SK-N-SH treated with all-trans-retinoic acid at 6 μM for 48 hours (cell line): ENCODE results near the gene KRT76.

Experiments
- CREB5 ChIP-seq: fragments of 250-450 bp; sonication (Bioruptor Pico); IDR thresholded peaks from 2 replicates; pipeline ENCODE4 v1.5.1; 2020; ENCODE audit warnings: low read depth, mild to moderate bottlenecking, moderate library complexity
- CSDC2 ChIP-seq: fragments of 250-450 bp; sonication (Bioruptor Pico); IDR thresholded peaks from 2 replicates; pipeline ENCODE4 v1.5.0; 2020; ENCODE audit warnings: mild to moderate bottlenecking, moderate library complexity
- PATZ1 ChIP-seq: fragments of 250-450 bp; sonication (Bioruptor Pico); IDR thresholded peaks from 2 replicates; pipeline ENCODE4 v1.8.0; 2020; ENCODE audit warnings: mild to moderate bottlenecking, moderate library complexity, borderline replicate concordance
- RARB ChIP-seq: fragments of 250-450 bp; sonication (Bioruptor Pico); IDR thresholded peaks from 2 replicates; pipeline ENCODE4 v1.8.0; 2021; ENCODE audit warnings: mild to moderate bottlenecking, moderate library complexity
- TCF4 ChIP-seq: fragments of 250-450 bp; sonication (Bioruptor Pico); IDR thresholded peaks from 2 replicates; pipeline ENCODE4 v1.8.0; 2021; ENCODE audit warnings: mild to moderate bottlenecking, moderate library complexity, borderline replicate concordance
- TOX ChIP-seq: fragments of 250-450 bp; sonication (Bioruptor Pico); IDR thresholded peaks from 2 replicates; pipeline ENCODE4 v1.8.0; 2021; ENCODE audit warnings: mild to moderate bottlenecking, moderate library complexity, borderline replicate concordance
- ZC3H10 ChIP-seq: fragments of 250-450 bp; sonication (Bioruptor Pico); IDR thresholded peaks from 2 replicates; pipeline ENCODE4 v1.5.1; 2021; ENCODE audit warnings: mild to moderate bottlenecking, moderate library complexity
- ZNF565 ChIP-seq: fragments of 450-650 bp; formaldehyde crosslinking; conservative IDR thresholded peaks from 2 replicates; pipeline ENCODE4 v1.5.0; 2020; ENCODE audit warnings: low read depth, mild to moderate bottlenecking, moderate library complexity

GRCh38 chr12:52772188-52772587 lies 5.0 kb downstream of the KRT76 start:
- TF ChIP-seq RARB (CRISPR knock-in tag) (no peak), ZC3H10 (CRISPR knock-in tag) (no peak), CREB5 (CRISPR knock-in tag) (no peak), ZNF565 (no peak), CSDC2 (CRISPR knock-in tag) (no peak), PATZ1 (CRISPR knock-in tag) (no peak), TOX (no peak), TCF4 (CRISPR knock-in tag) (no peak)
